RPMI7951 (cell line): ENCODE measurements around the gene CIROP. TPM values are rescaled to one million over a fixed set of nuclear protein-coding genes. Genes with fewer than 3 reads are reported as not detected.

Experiments
- DNase-seq: peaks from one replicate; pipeline ENCODE4 v3.0.0-alpha.2; 2012; ENCODE audit warnings: low read depth
- total RNA-seq: library from RNA; depleted of rRNA; stranded (reverse); fragments of >200 nt; shearing (Covaris generic); gene quantifications from 2 replicates; pipeline ENCODE4 v1.2.3, GENCODE V29; 2014; rRNA removed

The CIROP gene
- total RNA-seq, 1 experiment from 2014 or later = not detected

- DNase-seq = no peak
Measured at GRCh38 chr14:23051141-23052057, 53.4 kb downstream of the CIROP start.

Other genes with a start within 250 kb of the CIROP start
- 41.9 and 44.9 TPM in 2 replicates for gene LRP10, start 233.2 kb downstream of the CIROP start, total RNA-seq
- gene REM2, start 221.8 kb downstream of the CIROP start, total RNA-seq = 0.12 and 0.59 TPM in 2 replicates
- gene RBM23, start 185.8 kb downstream of the CIROP start, total RNA-seq = 79.2 and 93.5 TPM in 2 replicates
- 49.3 and 61.1 TPM in 2 replicates for gene PRMT5, start 175.6 kb downstream of the CIROP start, total RNA-seq
- gene HAUS4, start 147.9 kb downstream of the CIROP start, total RNA-seq = 35.3 and 59.3 TPM in 2 replicates
- gene AJUBA, start 122.4 kb downstream of the CIROP start, total RNA-seq = 31.0 and 35.3 TPM in 2 replicates
- gene C14orf93, start 94.8 kb downstream of the CIROP start, total RNA-seq = 4.4 and 8.2 TPM in 2 replicates
- gene PSMB5, start 70.1 kb downstream of the CIROP start, total RNA-seq = 309 and 373 TPM in 2 replicates
- gene PSMB11, start 62.8 kb downstream of the CIROP start, total RNA-seq = 0.10 TPM in 1 of 2 replicates, not detected in the other
- gene CDH24, start 47.5 kb downstream of the CIROP start, total RNA-seq = 6.7 and 8.3 TPM in 2 replicates
- gene ACIN1, start 9.9 kb downstream of the CIROP start, total RNA-seq = 37.1 and 38.9 TPM in 2 replicates
- 62.0 and 65.7 TPM in 2 replicates for gene C14orf119, start 9.5 kb downstream of the CIROP start, total RNA-seq
- gene CEBPE, start 14.3 kb upstream of the CIROP start, total RNA-seq = not detected in 2 replicates
- 1.6 and 2.8 TPM in 2 replicates for gene SLC7A8, start 78.7 kb upstream of the CIROP start, total RNA-seq
- not detected in 2 replicates for gene RNF212B, start 132.9 kb upstream of the CIROP start, total RNA-seq
- 6.4 and 9.9 TPM in 2 replicates for gene HOMEZ, start 181.1 kb upstream of the CIROP start, total RNA-seq
- 3.0 and 4.3 TPM in 2 replicates for gene PPP1R3E, start 197.9 kb upstream of the CIROP start, total RNA-seq
- gene BCL2L2, start 201.8 kb upstream of the CIROP start, total RNA-seq = 7.1 and 9.5 TPM in 2 replicates
- 45.6 and 49.7 TPM in 2 replicates for gene PABPN1, start 216.5 kb upstream of the CIROP start, total RNA-seq
- gene SLC22A17, start 247.9 kb upstream of the CIROP start, total RNA-seq = 7.4 and 10.4 TPM in 2 replicates